ENCODE results near the gene RNU1-4.
"Not testable (repeated sequence)": the region's sequence is repeated elsewhere in the genome, so short reads cannot be mapped to it uniquely, and the experiment has no call there.

- TF ChIP-seq, protein P1, sequence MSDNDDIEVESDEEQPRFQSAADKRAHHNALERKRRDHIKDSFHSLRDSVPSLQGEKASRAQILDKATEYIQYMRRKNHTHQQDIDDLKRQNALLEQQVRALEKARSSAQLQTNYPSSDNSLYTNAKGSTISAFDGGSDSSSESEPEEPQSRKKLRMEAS (IDR thresholded peaks at IDR 0.05; ENCODE audit: low read depth, low read length): not testable (repeated sequence)
- not testable (repeated sequence) for TF ChIP-seq CTCF (IDR thresholded peaks at IDR 0.05 in 2 of 3, conservative IDR thresholded peaks at IDR 0.05 in 1 of 3; ENCODE audit: control insufficient read depth in 2 of 3, extremely low read depth in 1 of 3, insufficient read depth in 1 of 3, low read depth in 3 of 3, low read length in 3 of 3); NR2C2 (IDR thresholded peaks at IDR 0.05; ENCODE audit: borderline replicate concordance, control insufficient read depth, insufficient read length, low read depth); POLR2AphosphoS5 (IDR thresholded peaks at IDR 0.05; ENCODE audit: low read length); SRF (IDR thresholded peaks at IDR 0.05; ENCODE audit: low read depth in 2 of 2, low read length in 2 of 2); ZNF274 (IDR thresholded peaks at IDR 0.05; ENCODE audit: insufficient read depth, insufficient read length); POLR2A (IDR thresholded peaks at IDR 0.05; ENCODE audit: low read depth, low read length); FOS (IDR thresholded peaks at IDR 0.05; ENCODE audit: borderline replicate concordance, extremely low read depth, insufficient read length); USF2 (IDR thresholded peaks at IDR 0.05; ENCODE audit: borderline replicate concordance, low read depth, low read length)
- TF ChIP-seq, protein P2, sequence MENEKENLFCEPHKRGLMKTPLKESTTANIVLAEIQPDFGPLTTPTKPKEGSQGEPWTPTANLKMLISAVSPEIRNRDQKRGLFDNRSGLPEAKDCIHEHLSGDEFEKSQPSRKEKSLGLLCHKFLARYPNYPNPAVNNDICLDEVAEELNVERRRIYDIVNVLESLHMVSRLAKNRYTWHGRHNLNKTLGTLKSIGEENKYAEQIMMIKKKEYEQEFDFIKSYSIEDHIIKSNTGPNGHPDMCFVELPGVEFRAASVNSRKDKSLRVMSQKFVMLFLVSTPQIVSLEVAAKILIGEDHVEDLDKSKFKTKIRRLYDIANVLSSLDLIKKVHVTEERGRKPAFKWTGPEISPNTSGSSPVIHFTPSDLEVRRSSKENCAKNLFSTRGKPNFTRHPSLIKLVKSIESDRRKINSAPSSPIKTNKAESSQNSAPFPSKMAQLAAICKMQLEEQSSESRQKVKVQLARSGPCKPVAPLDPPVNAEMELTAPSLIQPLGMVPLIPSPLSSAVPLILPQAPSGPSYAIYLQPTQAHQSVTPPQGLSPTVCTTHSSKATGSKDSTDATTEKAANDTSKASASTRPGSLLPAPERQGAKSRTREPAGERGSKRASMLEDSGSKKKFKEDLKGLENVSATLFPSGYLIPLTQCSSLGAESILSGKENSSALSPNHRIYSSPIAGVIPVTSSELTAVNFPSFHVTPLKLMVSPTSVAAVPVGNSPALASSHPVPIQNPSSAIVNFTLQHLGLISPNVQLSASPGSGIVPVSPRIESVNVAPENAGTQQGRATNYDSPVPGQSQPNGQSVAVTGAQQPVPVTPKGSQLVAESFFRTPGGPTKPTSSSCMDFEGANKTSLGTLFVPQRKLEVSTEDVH (IDR thresholded peaks at IDR 0.05; ENCODE audit: low read depth, partially characterized antibody): not testable (repeated sequence)
These were observed 15.1 kb downstream of the RNU1-4 start for GRCh38 chr1:16755385-16755784.
